Activated CD4-positive, alpha-beta T cell treated with anti-CD3 and anti-CD28 coated beads, Interleukin-2, Interleukin-6, amounts not matched to agents 100 ng/mL and 50 ng/mL, durations not matched to agents 16 hours and 8 hours (primary cell): ENCODE data around the gene FAT1.

Experiments
- DNase-seq: peaks from one replicate; pipeline ENCODE4 v3.0.0-alpha.2; 2020

FAT1 gene

GRCh38 chr4:186749611-186750281 lies 26.1 kb upstream of the FAT1 start:
- no peak for DNase-seq

GRCh38 chr4:186746581-186746980 lies 22.9 kb upstream of the FAT1 start:
- DNase-seq: no peak

GRCh38 chr4:186743261-186743660 lies 19.6 kb upstream of the FAT1 start:
- DNase-seq: no peak

- DNase-seq: no peak
Measured at GRCh38 chr4:186740822-186741221, 17.2 kb upstream of the FAT1 start.

- DNase-seq: no peak
Measured at GRCh38 chr4:186739802-186740434, 16.3 kb upstream of the FAT1 start.

- no peak for DNase-seq
Measured at GRCh38 chr4:186739317-186739716, 15.7 kb upstream of the FAT1 start.

GRCh38 chr4:186738421-186738820 lies 14.8 kb upstream of the FAT1 start:
- no peak for DNase-seq

- DNase-seq: no peak
Measured at GRCh38 chr4:186737427-186737826, 13.8 kb upstream of the FAT1 start.

- no peak for DNase-seq
Measured at GRCh38 chr4:186736466-186736865, 12.8 kb upstream of the FAT1 start.

GRCh38 chr4:186734251-186734650 lies 10.6 kb upstream of the FAT1 start:
- DNase-seq: no peak

GRCh38 chr4:186733778-186734177 lies 10.1 kb upstream of the FAT1 start:
- DNase-seq: no peak

GRCh38 chr4:186730621-186731020 lies 7.0 kb upstream of the FAT1 start:
- no peak for DNase-seq

GRCh38 chr4:186729856-186730255 lies 6.2 kb upstream of the FAT1 start:
- no peak for DNase-seq

GRCh38 chr4:186728631-186729271 lies 5.1 kb upstream of the FAT1 start:
- no peak for DNase-seq

- DNase-seq: no peak
Measured at GRCh38 chr4:186727977-186728519, 4.4 kb upstream of the FAT1 start.

- DNase-seq: no peak
Measured at GRCh38 chr4:186727169-186727976, 3.7 kb upstream of the FAT1 start.

- peak; percentile 7 for DNase-seq
Measured at GRCh38 chr4:186726426-186727168, 2.9 kb upstream of the FAT1 start.

- DNase-seq: peak; percentile 28
Measured at GRCh38 chr4:186725469-186726425, 2.1 kb upstream of the FAT1 start.

GRCh38 chr4:186724864-186725468 lies 1.3 kb upstream of the FAT1 start:
- DNase-seq: no peak

- DNase-seq: no peak
Measured at GRCh38 chr4:186724058-186724863, 605 bp upstream of the FAT1 start.
